Gastrocnemius medialis (tissue), 4 donors: ENCODE results near the gene COL25A1. TPM values are rescaled to one million over a fixed set of nuclear protein-coding genes. Genes with fewer than 3 reads are reported as not detected.

ENCODE experiments used
- ATAC-seq, 2 donors: fragments of 150-250 bp; one replicate each; pipeline ENCODE4 v1.9.1; 2016
- DNase-seq, 2 donors: peaks; one replicate each; pipeline ENCODE4 v3.0.0-alpha.2; 2019
- H3K27ac ChIP-seq, 4 donors: fragments of 200-600 bp; sonication (generic); 1 replicate in 1 of 4; 2 replicates in 3 of 4; pipeline ENCODE4 v1.5.1; 2016 to 2018; ENCODE audit warnings: mild to moderate bottlenecking in 2 of 4, moderate library complexity in 1 of 4
- H3K27me3 ChIP-seq, 3 donors: fragments of 200-600 bp; sonication (generic) in 2 of 3; 1 replicate in 1 of 3; 2 replicates in 2 of 3; pipeline versions ENCODE4 v1.5.1 to v1.6.0; 2016 to 2019; ENCODE audit warnings: mild to moderate bottlenecking in 1 of 3, moderate library complexity in 1 of 3
- H3K36me3 ChIP-seq, 2 donors: fragments of 200-600 bp; sonication (generic) in 1 of 2; one replicate each; pipeline ENCODE4 v1.5.1; 2017 to 2018
- H3K4me1 ChIP-seq, 2 donors: fragments of 200-600 bp; sonication (generic) in 1 of 2; one replicate each; pipeline ENCODE4 v1.5.1; 2016 to 2017; ENCODE audit warnings: mild to moderate bottlenecking in 2 of 2
- H3K4me3 ChIP-seq, 4 donors: fragments of 200-600 bp; sonication (generic) in 3 of 4; 1 replicate in 1 of 4; 2 replicates in 3 of 4; pipeline ENCODE4 v1.5.1; 2016 to 2019; ENCODE audit warnings: mild to moderate bottlenecking in 2 of 4
- H3K9me3 ChIP-seq, 3 donors: fragments of 200-600 bp; sonication (generic) in 2 of 3; 1 replicate in 1 of 3; 2 replicates in 2 of 3; pipeline ENCODE4 v1.5.1; 2016 to 2019
- CTCF ChIP-seq, 5 experiments: fragments of 450-650 bp in 3 of 5; fragments of 200-600 bp in 2 of 5; sonication (generic) in 2 of 5; IDR thresholded peaks in 4 of 5; conservative IDR thresholded peaks in 1 of 5; 1 replicate in 4 of 5; 2 replicates in 1 of 5; pipeline ENCODE4 v1.5.1; 2016 to 2019; ENCODE audit warnings: antibody characterized with exemption in 5 of 5, mild to moderate bottlenecking in 3 of 5, moderate library complexity in 3 of 5
- POLR2A ChIP-seq, 2 donors: fragments of 450-650 bp; IDR thresholded peaks; one replicate each; pipeline ENCODE4 v1.6.1; 2017; ENCODE audit warnings: antibody characterized with exemption in 2 of 2, mild to moderate bottlenecking in 2 of 2, moderate library complexity in 2 of 2
- in situ Hi-C, 4 donors: fragments of 200-750 bp; cut with MboI; loops; one replicate each; pipeline versions ENCODE4 v1.15.0 to v1.8.0; 2017; ENCODE audit warnings: low sequenced_read_pairs in 4 of 4
- intact Hi-C: fragments of 100-400 bp; cut with DNase I; formaldehyde crosslinking; loops from one replicate; pipeline ENCODE4 v1.15.1; 2023; ENCODE audit warnings: low total_unique reads
- total RNA-seq, 4 donors: library from RNA; depleted of rRNA; stranded (reverse); fragments of >200 nt; gene quantifications; one replicate each; pipeline versions ENCODE4 v1.1.0 to v1.2.3, GENCODE V29; 2016

Gene COL25A1
- total RNA-seq, 4 donors from 2014 or later: 0.27 to 2.0 (median 0.85) TPM; not detected in 1

- Histone ChIP-seq H3K36me3 (no peaks in the 10 kb centered on the region), H3K9me3 (no peaks in the 10 kb centered on the region), H3K27me3 (no peaks in the 10 kb centered on the region), H3K4me1 (no peaks in the 10 kb centered on the region), H3K27ac (no peak overlapping the region), H3K4me3 (no peak overlapping the region)
- intact Hi-C loops (no loop called here), in situ Hi-C loops (no loop called here)
- TF ChIP-seq CTCF (IDR thresholded peaks at IDR 0.05 in 4 of 5, conservative IDR thresholded peaks at IDR 0.05 in 1 of 5): no peak
- no peak for TF ChIP-seq POLR2A (IDR thresholded peaks at IDR 0.05)
- ATAC-seq (no peak), DNase-seq (no peak)
These were observed 447.7 kb downstream of the COL25A1 start for GRCh38 chr4:108854786-108855185.

GRCh38 chr4:108852691-108853090 is 449.8 kb downstream of the COL25A1 start:
- no peak for DNase-seq
- intact Hi-C loops: no loop called here

GRCh38 chr4:108851366-108851765 is 451.1 kb downstream of the COL25A1 start:
- in situ Hi-C loops: no loop called here
- DNase-seq: no peak
- intact Hi-C loops: no loop called here
- no peak overlapping the region for H3K27ac ChIP-seq
- H3K9me3 ChIP-seq: no peaks in the 10 kb centered on the region
- H3K4me1 ChIP-seq: no peaks in the 10 kb centered on the region
- peak in 1 of 2 donors; percentile 30 for ATAC-seq
- TF ChIP-seq CTCF (IDR thresholded peaks at IDR 0.05 in 4 of 5, conservative IDR thresholded peaks at IDR 0.05 in 1 of 5) (no peak), POLR2A (IDR thresholded peaks at IDR 0.05) (no peak)
- H3K4me3 ChIP-seq: no peak overlapping the region
- no peaks in the 10 kb centered on the region for H3K27me3 ChIP-seq
- H3K36me3 ChIP-seq: no peaks in the 10 kb centered on the region

More at GRCh38 chr4:108852691-108853090, 449.8 kb downstream of the COL25A1 start:
- H3K27ac ChIP-seq: no peak overlapping the region
- in situ Hi-C loops: no loop called here
- H3K27me3 ChIP-seq: no peaks in the 10 kb centered on the region
- no peak for TF ChIP-seq POLR2A (IDR thresholded peaks at IDR 0.05)
- no peak for TF ChIP-seq CTCF (IDR thresholded peaks at IDR 0.05 in 4 of 5, conservative IDR thresholded peaks at IDR 0.05 in 1 of 5)
- H3K4me3 ChIP-seq: no peak overlapping the region
- no peak for ATAC-seq
- H3K9me3 ChIP-seq: no peaks in the 10 kb centered on the region
- H3K4me1 ChIP-seq: no peaks in the 10 kb centered on the region
- no peaks in the 10 kb centered on the region for H3K36me3 ChIP-seq

GRCh38 chr4:108850219-108850649 is 452.2 kb downstream of the COL25A1 start:
- no peak for ATAC-seq
- Histone ChIP-seq H3K36me3 (no peaks in the 10 kb centered on the region), H3K4me1 (no peaks in the 10 kb centered on the region), H3K4me3 (no peak overlapping the region), H3K9me3 (no peaks in the 10 kb centered on the region), H3K27ac (no peak overlapping the region), H3K27me3 (no peaks in the 10 kb centered on the region)
- intact Hi-C loops (no loop called here), in situ Hi-C loops (no loop called here)
- DNase-seq: no peak
- TF ChIP-seq POLR2A (IDR thresholded peaks at IDR 0.05) (no peak), CTCF (IDR thresholded peaks at IDR 0.05 in 4 of 5, conservative IDR thresholded peaks at IDR 0.05 in 1 of 5) (no peak)

GRCh38 chr4:108849611-108850168 is 452.8 kb downstream of the COL25A1 start:
- no peak overlapping the region for H3K27ac ChIP-seq
- intact Hi-C loops: no loop called here
- no peak for ATAC-seq
- H3K4me1 ChIP-seq: no peaks in the 10 kb centered on the region
- no peak overlapping the region for H3K4me3 ChIP-seq
- H3K36me3 ChIP-seq: no peaks in the 10 kb centered on the region
- in situ Hi-C loops: loop anchor here in 3 of 4 donors (10.0 to 25.0 kb wide), 3 partner anchors 463 to 555 kb away; partner anchors contain the start of gene COL25A1 (in 1 of the 3)
- DNase-seq: no peak
- no peaks in the 10 kb centered on the region for H3K27me3 ChIP-seq
- TF ChIP-seq POLR2A (IDR thresholded peaks at IDR 0.05) (no peak), CTCF (IDR thresholded peaks at IDR 0.05 in 4 of 5, conservative IDR thresholded peaks at IDR 0.05 in 1 of 5) (no peak)
- no peaks in the 10 kb centered on the region for H3K9me3 ChIP-seq
